GM18861 (cell line): ENCODE results near the gene CLDN22.

Source experiments
- ATAC-seq: cut with Tn5 transposase; IDR thresholded peaks from one replicate; pipeline ENCODE4 v1.9.1; 2021; ENCODE audit not compliant: unreplicated experiment

The CLDN22 gene

GRCh38 chr4:183320211-183321059, at the start of gene CLDN22:
Gene CLDN22, minus strand, starts transcription at chr4:183320276. Its CDS starts 58 bp downstream, at chr4:183320218.
- no peak for ATAC-seq

GRCh38 chr4:183369073-183369472, 49.0 kb upstream of the CLDN22 start:
- no peak for ATAC-seq

- no peak for ATAC-seq
These were observed 46.2 kb upstream of the CLDN22 start for GRCh38 chr4:183366206-183366835.

- ATAC-seq, result no peak
These were observed 43.9 kb upstream of the CLDN22 start for GRCh38 chr4:183364025-183364424.

- no peak for ATAC-seq
These were observed 43.0 kb upstream of the CLDN22 start for GRCh38 chr4:183362916-183363542.

- no peak for ATAC-seq
These were observed 42.0 kb upstream of the CLDN22 start for GRCh38 chr4:183362036-183362435.

- no peak for ATAC-seq
These were observed 40.3 kb upstream of the CLDN22 start for GRCh38 chr4:183360161-183360919.

GRCh38 chr4:183358215-183358755, 38.2 kb upstream of the CLDN22 start:
- no peak for ATAC-seq

- ATAC-seq, result no peak
These were observed 37.0 kb upstream of the CLDN22 start for GRCh38 chr4:183356931-183357675.

- ATAC-seq, result no peak
These were observed 36.2 kb upstream of the CLDN22 start for GRCh38 chr4:183356173-183356830.

- no peak for ATAC-seq
These were observed 35.3 kb upstream of the CLDN22 start for GRCh38 chr4:183355405-183355804.

- ATAC-seq, result no peak
These were observed 34.1 kb upstream of the CLDN22 start for GRCh38 chr4:183354219-183354618.

- ATAC-seq, result no peak
These were observed 33.5 kb upstream of the CLDN22 start for GRCh38 chr4:183353557-183353956.

GRCh38 chr4:183352546-183352945, 32.5 kb upstream of the CLDN22 start:
- ATAC-seq, result no peak

- no peak for ATAC-seq
These were observed 30.4 kb upstream of the CLDN22 start for GRCh38 chr4:183350317-183351071.

- ATAC-seq, result no peak
These were observed 29.6 kb upstream of the CLDN22 start for GRCh38 chr4:183349673-183350072.

- no peak for ATAC-seq
These were observed 28.9 kb upstream of the CLDN22 start for GRCh38 chr4:183348706-183349659.

- ATAC-seq, result no peak
These were observed 28.1 kb upstream of the CLDN22 start for GRCh38 chr4:183348136-183348535.
